Nephron (organoid): Measurements from ENCODE around the gene COPS7B.
A peak's percentile ranks its signal among the peaks of the same experiment; 100 is the strongest.

Source experiments
- H3K27ac Mint-ChIP-seq, 3 experiments: 2 replicates each; pipeline ENCODE4 v1.8.0; 2020; ENCODE audit warnings: mixed read lengths in 3 of 3, mild to moderate bottlenecking in 2 of 3, moderate library complexity in 1 of 3
- H3K27me3 Mint-ChIP-seq: 2 replicates; pipeline ENCODE4 v1.8.0; 2021; ENCODE audit warnings: low read depth, mild to moderate bottlenecking, moderate library complexity, mixed read lengths
- H3K36me3 Mint-ChIP-seq: 2 replicates; pipeline ENCODE4 v1.8.0; 2020; ENCODE audit warnings: low read depth, mixed read lengths
- H3K4me1 Mint-ChIP-seq: 2 replicates; pipeline ENCODE4 v1.8.0; 2020; ENCODE audit warnings: mixed read lengths
- H3K4me3 Mint-ChIP-seq, 3 experiments: 2 replicates each; pipeline ENCODE4 v1.8.0; 2020; ENCODE audit warnings: mild to moderate bottlenecking in 3 of 3, mixed read lengths in 3 of 3, moderate library complexity in 2 of 3
- H3K9me3 Mint-ChIP-seq: 2 replicates; pipeline ENCODE4 v1.8.0; 2020; ENCODE audit warnings: mixed read lengths
- TF ChIP-seq, protein P1 (sequence below), 3 experiments: fragments of 200-600 bp; sonication (generic); IDR thresholded peaks; one replicate each; pipeline ENCODE4 v1.5.0; 2021; ENCODE audit warnings: antibody characterized with exemption in 3 of 3; ENCODE audit not compliant: unreplicated experiment in 3 of 3

Gene COPS7B

DNA sequence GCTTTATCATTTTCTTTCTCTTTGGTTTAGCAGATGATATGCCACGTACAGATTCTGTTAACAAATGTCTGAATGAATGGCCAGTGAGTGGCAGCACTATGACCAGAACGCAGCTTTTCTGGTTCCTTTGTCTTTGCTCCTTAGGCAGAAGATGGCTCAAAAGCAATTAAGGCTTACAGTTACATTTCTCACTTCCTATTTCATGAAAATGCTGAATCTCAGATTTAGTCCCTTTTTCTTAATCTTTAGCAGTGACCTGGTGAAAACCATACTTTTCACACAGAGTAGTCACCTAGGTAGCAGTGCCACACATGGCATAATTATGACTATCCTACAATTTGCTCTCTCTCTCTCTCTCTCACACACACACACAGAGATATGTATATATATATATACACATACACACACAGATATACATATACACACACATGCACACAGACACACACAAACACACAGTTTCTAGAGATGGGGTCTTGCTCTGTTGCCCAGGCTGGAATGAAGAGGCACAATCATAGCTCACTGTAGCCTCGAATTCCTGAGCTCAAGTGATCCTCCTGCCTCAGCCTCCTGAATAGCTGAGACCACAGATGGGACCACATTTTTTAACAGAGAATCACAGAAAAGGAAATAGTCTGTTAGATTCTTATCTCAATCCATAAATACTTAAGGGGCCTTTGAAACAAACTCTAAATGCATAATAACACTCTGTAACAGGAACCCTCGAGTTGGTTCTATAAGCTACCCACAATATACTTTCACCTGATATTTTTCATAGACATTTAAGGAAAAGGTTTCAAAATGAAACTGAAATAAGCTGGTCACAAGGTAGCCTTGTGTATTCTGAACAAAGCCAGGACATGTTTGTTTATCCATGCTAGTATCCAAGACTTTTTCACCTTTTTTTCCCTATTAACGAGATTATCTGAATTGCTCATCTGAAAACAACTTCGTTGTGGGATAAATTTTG, 16.8 kb upstream of the COPS7B start:
- no peaks in the 10 kb centered on the region for H3K27me3 Mint-ChIP-seq
- no peaks in the 10 kb centered on the region for H3K9me3 Mint-ChIP-seq
- H3K27ac Mint-ChIP-seq, result no peak overlapping the region
- TF ChIP-seq, protein P1, sequence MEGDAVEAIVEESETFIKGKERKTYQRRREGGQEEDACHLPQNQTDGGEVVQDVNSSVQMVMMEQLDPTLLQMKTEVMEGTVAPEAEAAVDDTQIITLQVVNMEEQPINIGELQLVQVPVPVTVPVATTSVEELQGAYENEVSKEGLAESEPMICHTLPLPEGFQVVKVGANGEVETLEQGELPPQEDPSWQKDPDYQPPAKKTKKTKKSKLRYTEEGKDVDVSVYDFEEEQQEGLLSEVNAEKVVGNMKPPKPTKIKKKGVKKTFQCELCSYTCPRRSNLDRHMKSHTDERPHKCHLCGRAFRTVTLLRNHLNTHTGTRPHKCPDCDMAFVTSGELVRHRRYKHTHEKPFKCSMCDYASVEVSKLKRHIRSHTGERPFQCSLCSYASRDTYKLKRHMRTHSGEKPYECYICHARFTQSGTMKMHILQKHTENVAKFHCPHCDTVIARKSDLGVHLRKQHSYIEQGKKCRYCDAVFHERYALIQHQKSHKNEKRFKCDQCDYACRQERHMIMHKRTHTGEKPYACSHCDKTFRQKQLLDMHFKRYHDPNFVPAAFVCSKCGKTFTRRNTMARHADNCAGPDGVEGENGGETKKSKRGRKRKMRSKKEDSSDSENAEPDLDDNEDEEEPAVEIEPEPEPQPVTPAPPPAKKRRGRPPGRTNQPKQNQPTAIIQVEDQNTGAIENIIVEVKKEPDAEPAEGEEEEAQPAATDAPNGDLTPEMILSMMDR (IDR thresholded peaks at IDR 0.05; ENCODE audit: unreplicated experiment in 3 of 3), result no peak
- H3K4me1 Mint-ChIP-seq, result peaks cover 20% of the 10 kb centered on the region
- no peak overlapping the region for H3K4me3 Mint-ChIP-seq
- no peaks in the 10 kb centered on the region for H3K36me3 Mint-ChIP-seq

- Mint-ChIP-seq H3K27ac (peak overlapping the region in 1 of 3 experiments; percentile 61), H3K4me1 (peaks cover 41% of the 10 kb centered on the region), H3K9me3 (no peaks in the 10 kb centered on the region), H3K36me3 (no peaks in the 10 kb centered on the region), H3K4me3 (peak overlapping the region; percentile 92 to 97 (median 95)), H3K27me3 (no peaks in the 10 kb centered on the region)
- TF ChIP-seq, protein P1 (IDR thresholded peaks at IDR 0.05; ENCODE audit: unreplicated experiment in 3 of 3), result no peak
Measured at GRCh38 chr2:231780123-231780908, 5.9 kb upstream of the COPS7B start.

- no peaks in the 10 kb centered on the region for H3K36me3 Mint-ChIP-seq
- H3K9me3 Mint-ChIP-seq, result no peaks in the 10 kb centered on the region
- H3K4me3 Mint-ChIP-seq, result peak within 1 kb of the TSS; percentile 92 to 97 (median 95)
- TF ChIP-seq, protein P1 (IDR thresholded peaks at IDR 0.05; ENCODE audit: unreplicated experiment in 3 of 3), result no peak
- no peaks in the 10 kb centered on the region for H3K27me3 Mint-ChIP-seq
- H3K27ac Mint-ChIP-seq, result peak within 1 kb of the TSS; percentile 89 to 98 (median 95)
- peaks cover 49% of the 10 kb centered on the region for H3K4me1 Mint-ChIP-seq
Measured at GRCh38 chr2:231780909-231781797, 5.1 kb upstream of the COPS7B start, which contains the start of gene PDE6D. PDE6D (minus strand) TSS chr2:231781282; CDS start chr2:231781114, 168 bp downstream.

DNA sequence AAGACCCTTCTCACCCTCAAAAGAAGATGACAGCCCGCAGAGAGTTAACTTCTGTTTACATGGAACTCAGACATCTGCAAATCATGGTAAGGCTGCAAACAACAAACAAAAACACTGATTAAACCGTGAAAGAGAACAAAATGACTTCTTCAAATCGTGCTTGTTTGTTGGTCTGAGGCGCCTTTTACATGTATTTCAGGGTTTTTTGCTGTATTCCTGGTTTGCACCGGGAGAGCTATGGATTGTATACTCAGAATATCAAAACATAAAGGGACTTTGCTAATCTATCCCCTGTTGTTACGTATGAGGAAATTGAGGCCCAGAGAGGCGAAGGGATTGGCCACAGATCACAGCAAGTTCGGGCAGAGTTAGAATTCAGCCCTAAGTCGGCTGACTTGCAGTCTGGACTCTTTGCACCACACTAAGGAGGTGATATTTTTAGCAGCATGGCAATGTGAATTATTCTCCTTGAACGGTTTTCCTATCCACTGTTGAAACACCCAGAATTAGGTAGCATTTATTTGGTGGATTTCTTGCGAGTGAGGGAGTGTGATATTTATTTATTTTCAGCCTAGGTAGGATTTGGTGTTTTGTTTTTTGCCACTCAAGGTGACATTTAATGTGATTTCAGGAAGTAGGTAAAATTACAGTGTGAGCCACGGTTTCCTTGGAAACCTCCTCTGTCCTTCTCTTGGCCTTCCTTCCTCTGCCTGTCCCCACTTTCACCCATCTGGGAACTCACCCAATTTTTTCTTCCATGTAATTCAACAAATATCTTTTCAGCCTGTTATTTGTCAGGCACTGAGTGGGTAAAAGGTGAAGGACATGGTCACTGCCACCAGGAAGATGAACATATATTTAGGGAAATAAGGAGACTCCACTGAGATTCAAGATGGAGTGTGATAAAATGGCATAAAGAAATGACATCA, 4.2 kb upstream of the COPS7B start:
- H3K4me1 Mint-ChIP-seq, result peaks cover 51% of the 10 kb centered on the region
- H3K27me3 Mint-ChIP-seq, result no peaks in the 10 kb centered on the region

More for the DNA sequence above, 4.2 kb upstream of the COPS7B start:
- H3K4me3 Mint-ChIP-seq, result peak overlapping the region; percentile 92 to 97 (median 95)
- peak overlapping the region; percentile 89 to 98 (median 95) for H3K27ac Mint-ChIP-seq
- no peaks in the 10 kb centered on the region for H3K9me3 Mint-ChIP-seq
- no peaks in the 10 kb centered on the region for H3K36me3 Mint-ChIP-seq
- TF ChIP-seq, protein P1 (IDR thresholded peaks at IDR 0.05; ENCODE audit: unreplicated experiment in 3 of 3), result no peak
